ENCODE results near the gene HNF1B.
"Not testable (repeated sequence)": the region's sequence is repeated elsewhere in the genome, so short reads cannot be mapped to it uniquely, and the experiment has no call there.

The HNF1B gene

DNA sequence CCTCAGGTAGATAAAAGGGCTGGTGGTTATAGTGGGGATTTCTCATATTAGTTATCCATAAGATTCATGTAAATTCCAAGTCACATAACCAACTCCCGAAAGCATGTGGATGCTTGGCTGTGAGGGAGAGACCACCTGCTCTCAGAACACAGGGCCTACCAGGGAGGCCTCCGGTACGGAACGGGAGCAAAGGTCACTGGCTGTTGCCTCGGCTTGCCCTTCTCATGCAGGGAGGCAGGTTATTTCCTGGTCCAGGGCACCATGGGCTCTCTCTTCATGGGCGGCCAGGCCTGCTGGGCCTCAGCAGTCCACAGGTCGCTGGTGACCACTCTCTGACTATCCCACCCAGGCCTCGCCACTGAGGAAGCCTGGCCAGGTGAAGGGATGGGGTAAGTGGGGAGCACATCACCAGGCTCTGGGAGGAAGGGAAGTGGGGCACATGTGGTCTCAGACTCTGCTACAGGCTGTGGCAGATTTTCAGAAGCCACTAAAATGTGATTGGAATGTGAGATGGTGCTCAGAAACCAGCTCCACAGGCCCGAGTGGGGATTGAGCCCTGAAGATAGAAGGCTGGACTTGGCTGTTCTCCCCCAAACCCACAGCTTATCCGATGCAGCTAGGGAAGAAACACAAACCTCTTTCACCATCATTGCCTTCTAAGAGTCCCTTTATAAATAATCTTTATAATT, 45.4 kb downstream of the HNF1B start:
- no peak for DNase-seq

- no peak for DNase-seq
Observed at GRCh38 chr17:37698911-37699255, 46.0 kb downstream of the HNF1B start.

- no peak for DNase-seq
Observed at GRCh38 chr17:37698132-37698910, 46.5 kb downstream of the HNF1B start.

DNA sequence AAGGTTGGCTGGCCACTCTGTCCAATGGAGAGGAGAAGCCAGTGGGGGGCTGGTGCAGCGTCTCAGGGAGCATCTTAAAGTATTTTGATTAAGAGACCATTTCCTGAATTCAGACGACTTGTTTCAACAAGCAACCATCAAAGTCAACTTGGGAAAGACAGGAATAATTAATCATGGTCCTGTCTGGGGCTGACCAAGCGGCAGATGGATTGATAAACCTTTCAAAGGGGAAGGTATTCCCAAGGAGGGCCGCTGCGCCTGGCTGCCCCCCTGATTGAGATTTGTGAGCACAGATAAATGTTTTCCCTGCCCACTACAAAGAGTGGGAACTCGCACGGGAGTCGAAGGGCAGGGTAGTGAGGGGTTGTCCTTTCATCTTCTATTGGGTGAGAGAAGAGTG, 47.5 kb downstream of the HNF1B start:
- no peak for DNase-seq

- DNase-seq = no peak
Observed at GRCh38 chr17:37696366-37696765, 48.5 kb downstream of the HNF1B start.

- no peak for DNase-seq
Observed at GRCh38 chr17:37695726-37696125, 49.1 kb downstream of the HNF1B start.

GRCh38 chr17:37694734-37695133, 50.1 kb downstream of the HNF1B start:
- no peak for DNase-seq

DNA sequence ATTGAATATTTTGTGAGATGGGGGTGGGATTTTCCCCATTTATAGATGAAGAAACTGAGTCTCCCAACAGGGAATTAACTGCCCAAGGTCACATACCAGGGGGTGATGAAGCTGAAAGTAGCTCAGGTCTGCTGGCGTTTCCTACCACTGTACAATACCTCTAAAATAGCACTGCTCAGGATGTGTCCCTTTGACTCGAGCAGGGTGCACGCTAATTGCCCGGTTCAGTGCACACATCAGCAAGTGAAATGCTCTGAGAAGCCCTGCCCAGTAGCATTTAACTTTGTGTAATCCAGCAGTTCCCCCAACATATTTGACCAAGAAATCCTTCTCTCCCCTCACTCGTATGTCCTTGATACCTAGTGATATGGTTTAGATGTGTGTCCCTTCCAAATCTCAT, 51.5 kb downstream of the HNF1B start:
- no peak for DNase-seq

DNA sequence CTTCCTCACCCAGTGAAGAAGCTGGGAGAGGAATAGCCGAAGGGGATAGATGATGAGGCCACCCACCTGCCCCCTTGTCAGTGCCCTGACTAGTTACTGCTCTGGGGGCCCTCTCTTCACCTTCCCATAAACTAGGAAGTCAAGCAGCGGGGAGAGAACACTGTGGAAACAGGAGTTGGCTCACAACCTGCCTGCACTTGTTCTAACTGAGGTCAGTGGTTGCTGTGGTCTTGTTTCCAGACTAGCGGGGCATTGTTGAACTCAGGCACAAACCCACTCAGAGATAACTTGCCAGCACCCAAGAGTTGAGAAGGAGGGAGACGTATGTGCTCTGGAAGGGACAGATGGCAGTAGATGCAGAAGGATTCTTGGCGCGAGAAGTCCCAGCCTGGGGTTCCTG, 53.1 kb downstream of the HNF1B start:
- DNase-seq = no peak

- no peak for DNase-seq
Observed at GRCh38 chr17:37689317-37689716, 55.5 kb downstream of the HNF1B start.

DNA sequence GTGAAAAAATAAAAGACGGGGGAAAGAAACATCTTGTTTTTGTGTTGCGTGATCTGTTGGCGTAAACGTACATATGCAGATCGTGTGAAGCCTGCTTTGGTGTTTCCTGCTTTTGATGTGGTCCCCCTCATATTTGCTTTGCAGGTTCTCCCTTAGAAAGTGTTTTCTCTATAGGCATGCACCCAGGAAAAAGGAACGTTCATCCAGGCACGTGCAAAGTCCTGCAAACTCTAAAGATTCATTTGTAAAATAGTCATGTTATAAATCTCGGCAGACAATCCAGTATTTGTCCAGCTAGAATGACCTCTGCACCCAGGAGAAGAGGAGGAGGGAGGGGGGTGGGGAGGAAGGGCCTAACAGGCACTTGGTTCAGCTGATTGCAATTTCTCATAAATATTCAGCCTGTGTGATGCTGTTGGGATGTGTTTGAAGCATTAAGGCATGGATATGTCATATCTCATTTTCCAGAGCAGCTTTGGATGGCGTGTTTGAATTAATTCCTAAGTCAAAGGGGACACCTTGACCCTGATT, 61.3 kb downstream of the HNF1B start:
- DNase-seq = no peak

DNA sequence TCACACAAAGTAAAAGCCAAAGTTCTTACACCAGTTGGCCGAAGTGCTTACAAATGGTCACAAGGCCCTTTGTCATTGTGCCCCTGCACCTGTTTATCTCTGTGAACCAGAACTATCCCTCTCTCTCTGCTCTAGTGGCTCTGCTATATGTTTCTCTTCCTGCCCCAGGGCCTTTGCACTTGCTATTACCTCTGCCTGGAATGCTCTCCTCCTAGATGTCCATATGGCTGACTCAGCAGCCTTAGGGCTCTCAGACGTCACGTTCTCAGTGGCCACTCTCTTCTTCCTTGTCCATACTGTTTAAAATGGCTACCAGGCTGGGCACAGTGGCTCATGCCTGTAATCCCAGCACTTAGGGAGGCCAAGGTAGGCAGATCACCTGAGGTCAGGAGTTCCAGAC, 62.9 kb downstream of the HNF1B start:
- DNase-seq = no peak

DNA sequence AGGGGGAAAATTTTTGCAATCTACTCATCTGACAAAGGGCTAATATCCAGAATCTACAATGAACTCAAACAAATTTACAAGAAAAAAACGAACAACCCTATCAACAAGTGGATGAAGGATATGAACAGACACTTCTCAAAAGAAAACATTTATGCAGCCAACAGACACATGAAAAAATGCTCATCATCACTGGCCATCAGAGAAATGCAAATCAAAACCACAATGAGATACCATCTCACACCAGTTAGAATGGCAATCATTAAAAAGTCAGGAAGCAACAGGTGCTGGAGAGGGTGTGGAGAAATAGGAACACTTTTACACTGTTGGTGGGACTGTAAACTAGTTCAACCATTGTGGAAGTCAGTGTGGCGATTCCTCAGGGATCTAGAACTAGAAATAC, 64.9 kb downstream of the HNF1B start:
- not testable (repeated sequence) for DNase-seq

- no peak for DNase-seq
Observed at GRCh38 chr17:37678036-37678435, 66.8 kb downstream of the HNF1B start.

DNA sequence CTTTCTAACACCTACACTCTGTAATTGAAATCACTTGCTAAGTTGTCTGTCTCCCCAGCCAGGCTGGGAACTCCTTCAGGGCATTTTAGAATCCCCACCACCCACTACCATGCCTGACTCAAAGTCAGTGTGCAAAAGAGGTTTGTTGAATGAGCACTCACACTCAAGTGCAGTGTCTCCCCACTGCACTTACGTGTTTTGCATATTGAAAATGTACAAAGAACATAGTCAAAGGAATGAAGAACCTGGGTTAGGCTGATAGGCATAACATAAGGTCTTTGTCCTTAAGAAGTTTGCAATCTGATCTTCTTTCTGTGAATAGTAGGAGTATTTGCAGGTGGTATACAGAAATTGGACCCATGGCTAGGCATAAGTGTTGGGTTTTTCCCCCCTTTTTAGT, 67.8 kb downstream of the HNF1B start:
- DNase-seq = no peak

- DNase-seq = no peak
Observed at GRCh38 chr17:37676115-37676925, 68.5 kb downstream of the HNF1B start.

GRCh38 chr17:37674511-37674910, 70.3 kb downstream of the HNF1B start:
- DNase-seq = no peak

GRCh38 chr17:37673386-37673785, 71.5 kb downstream of the HNF1B start:
- no peak for DNase-seq

DNA sequence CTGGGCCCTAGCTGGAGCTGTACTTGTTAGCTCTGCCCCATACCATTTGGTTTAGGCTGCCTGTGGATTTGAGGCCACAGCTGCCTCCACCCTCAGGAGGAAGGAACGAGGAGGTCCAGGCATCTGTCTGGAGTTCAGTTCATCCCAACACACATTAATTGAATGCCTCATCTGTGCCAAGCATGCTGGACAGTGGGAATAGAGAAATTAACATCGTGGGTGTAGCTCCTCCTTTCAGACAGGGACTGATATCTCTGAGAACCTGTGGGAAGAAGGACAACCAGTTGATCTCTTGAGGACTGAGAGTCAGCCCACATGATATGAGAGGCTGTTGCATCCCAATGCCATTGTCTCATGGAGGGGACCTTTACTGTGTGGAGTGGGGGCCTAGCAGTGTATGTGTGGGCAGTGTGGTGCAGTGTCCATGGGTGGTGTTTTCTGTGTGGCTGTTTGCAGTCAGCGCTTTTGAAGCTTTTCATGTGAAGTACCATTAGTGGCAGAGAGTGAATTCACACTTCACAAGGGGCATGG, 72.2 kb downstream of the HNF1B start:
- DNase-seq = no peak

GRCh38 chr17:37671824-37672547, 72.9 kb downstream of the HNF1B start:
- DNase-seq = no peak

DNA sequence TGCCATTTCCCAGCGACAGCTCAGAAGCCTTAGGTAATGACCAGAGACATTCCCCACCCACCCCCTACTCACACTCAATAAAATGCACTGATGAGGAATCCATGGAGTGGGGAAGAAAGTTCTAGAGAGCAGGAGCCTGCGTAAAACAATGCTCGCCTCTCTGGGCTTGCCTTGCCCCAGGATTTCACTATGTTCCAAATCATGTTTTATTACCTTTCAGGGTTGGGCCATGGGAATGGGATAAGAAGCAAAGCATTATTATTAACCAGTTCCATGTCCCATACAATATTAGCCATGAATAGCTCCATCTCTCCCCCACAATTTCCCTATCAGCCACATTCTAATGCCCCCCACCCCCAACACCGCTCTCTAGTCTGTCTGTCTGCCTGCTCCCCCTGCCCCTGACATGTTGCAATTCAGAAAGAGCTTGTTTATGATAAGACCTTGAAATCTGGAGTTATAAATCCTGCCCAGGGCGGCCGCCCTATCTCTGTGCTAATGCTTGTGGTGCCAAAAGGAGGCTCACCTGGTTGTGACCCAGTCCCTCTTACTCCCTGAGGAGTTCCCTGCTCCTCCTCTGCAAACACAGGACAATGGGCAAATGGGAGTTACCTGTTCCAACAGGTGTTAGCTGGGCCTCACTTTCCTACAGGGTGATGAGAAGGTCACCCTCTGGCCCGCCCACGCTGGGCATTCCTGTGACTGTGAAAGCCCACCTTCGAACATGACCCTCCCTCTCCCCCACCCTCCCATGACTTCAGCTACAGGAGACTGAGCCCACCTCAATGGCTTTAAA, 73.6 kb downstream of the HNF1B start:
- no peak for DNase-seq

GRCh38 chr17:37667039-37667438, 77.8 kb downstream of the HNF1B start:
- no peak for DNase-seq

Measured in CD4-positive, alpha-beta T cell treated with Interferon gamma for 1 hour (primary cell).